Neutrophil (primary cell): ENCODE measurements around the gene ZMYM3.

Experiments
- H3K27ac ChIP-seq: fragments of 200-600 bp; sonication (generic); 2 replicates; pipeline ENCODE4 v1.5.1; 2016; ENCODE audit warnings: mild to moderate bottlenecking, moderate library complexity
- H3K27me3 ChIP-seq: fragments of 200-600 bp; sonication (generic); 2 replicates; pipeline ENCODE4 v1.6.0; 2016; ENCODE audit warnings: mild to moderate bottlenecking
- H3K36me3 ChIP-seq: fragments of 200-600 bp; sonication (generic); 2 replicates; pipeline ENCODE4 v1.5.1; 2017
- H3K4me1 ChIP-seq, 2 experiments: fragments of 200-600 bp in 1 of 2; sonication (generic) in 1 of 2; 1 replicate in 1 of 2; 2 replicates in 1 of 2; pipeline versions ENCODE4 v1.5.1 to v1.6.1; 2013 to 2016; ENCODE audit warnings: low read depth in 1 of 2, low read length in 1 of 2, mild to moderate bottlenecking in 1 of 2, moderate library complexity in 1 of 2; ENCODE audit not compliant: control insufficient read depth in 1 of 2, insufficient read depth in 1 of 2
- H3K4me3 ChIP-seq, 2 experiments: fragments of 200-600 bp in 1 of 2; sonication (generic) in 1 of 2; 1 replicate in 1 of 2; 2 replicates in 1 of 2; pipeline ENCODE4 v1.5.1; 2013 to 2016; ENCODE audit warnings: low read depth in 1 of 2, low read length in 1 of 2, mild to moderate bottlenecking in 1 of 2, moderate library complexity in 1 of 2
- H3K9me3 ChIP-seq: fragments of 200-600 bp; sonication (generic); 2 replicates; pipeline ENCODE4 v1.5.1; 2016
- TF ChIP-seq, protein P1 (sequence below): fragments of 200-600 bp; sonication (generic); IDR thresholded peaks from 2 replicates; pipeline ENCODE4 v1.5.1; 2016; ENCODE audit warnings: antibody characterized with exemption

ZMYM3 gene

DNA sequence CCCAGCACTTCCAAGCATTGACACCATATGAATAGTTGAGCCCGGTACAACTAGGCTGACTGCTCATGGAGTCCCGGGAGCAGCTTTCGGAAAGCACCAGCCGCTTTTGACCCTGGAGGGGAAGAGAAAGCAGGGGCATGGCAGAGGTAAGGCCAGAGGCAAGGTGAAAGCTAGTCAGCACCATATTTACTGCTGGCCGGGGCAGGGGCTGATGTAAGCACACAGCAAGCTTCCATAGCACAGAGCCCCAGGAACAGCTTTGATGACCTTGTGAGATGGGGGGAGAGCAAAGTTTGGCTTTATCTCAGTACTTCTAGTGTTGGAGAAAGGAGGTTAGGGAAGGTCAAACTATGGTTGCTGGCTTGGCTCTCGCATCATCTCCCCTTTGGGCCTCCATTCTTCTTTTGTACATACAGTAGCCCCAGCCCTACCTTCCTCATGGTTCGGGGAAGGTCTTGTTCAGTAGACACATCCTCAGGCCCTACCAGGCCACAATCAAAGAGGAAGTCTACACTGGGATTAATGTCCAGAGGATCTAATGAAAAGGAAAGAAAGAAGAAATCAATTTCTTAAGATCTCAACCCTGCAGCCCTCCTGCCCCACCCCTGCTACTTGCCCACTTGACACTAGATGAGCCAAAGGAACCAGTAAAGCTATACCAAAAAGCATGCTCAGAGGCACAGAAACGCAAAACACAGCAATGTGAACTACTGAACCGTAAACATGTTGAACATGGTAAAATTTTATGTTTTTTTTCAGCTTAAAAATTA, 9.4 kb downstream of the ZMYM3 start:
- TF ChIP-seq, protein P1, sequence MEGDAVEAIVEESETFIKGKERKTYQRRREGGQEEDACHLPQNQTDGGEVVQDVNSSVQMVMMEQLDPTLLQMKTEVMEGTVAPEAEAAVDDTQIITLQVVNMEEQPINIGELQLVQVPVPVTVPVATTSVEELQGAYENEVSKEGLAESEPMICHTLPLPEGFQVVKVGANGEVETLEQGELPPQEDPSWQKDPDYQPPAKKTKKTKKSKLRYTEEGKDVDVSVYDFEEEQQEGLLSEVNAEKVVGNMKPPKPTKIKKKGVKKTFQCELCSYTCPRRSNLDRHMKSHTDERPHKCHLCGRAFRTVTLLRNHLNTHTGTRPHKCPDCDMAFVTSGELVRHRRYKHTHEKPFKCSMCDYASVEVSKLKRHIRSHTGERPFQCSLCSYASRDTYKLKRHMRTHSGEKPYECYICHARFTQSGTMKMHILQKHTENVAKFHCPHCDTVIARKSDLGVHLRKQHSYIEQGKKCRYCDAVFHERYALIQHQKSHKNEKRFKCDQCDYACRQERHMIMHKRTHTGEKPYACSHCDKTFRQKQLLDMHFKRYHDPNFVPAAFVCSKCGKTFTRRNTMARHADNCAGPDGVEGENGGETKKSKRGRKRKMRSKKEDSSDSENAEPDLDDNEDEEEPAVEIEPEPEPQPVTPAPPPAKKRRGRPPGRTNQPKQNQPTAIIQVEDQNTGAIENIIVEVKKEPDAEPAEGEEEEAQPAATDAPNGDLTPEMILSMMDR, result no peak
- peaks cover 36% of the 10 kb centered on the region for H3K36me3 ChIP-seq
- H3K9me3 ChIP-seq, result no peaks in the 10 kb centered on the region
- H3K27me3 ChIP-seq, result no peaks in the 10 kb centered on the region
- H3K4me1 ChIP-seq, result no peaks in the 10 kb centered on the region
- H3K4me3 ChIP-seq, result no peak overlapping the region
- H3K27ac ChIP-seq, result no peak overlapping the region

DNA sequence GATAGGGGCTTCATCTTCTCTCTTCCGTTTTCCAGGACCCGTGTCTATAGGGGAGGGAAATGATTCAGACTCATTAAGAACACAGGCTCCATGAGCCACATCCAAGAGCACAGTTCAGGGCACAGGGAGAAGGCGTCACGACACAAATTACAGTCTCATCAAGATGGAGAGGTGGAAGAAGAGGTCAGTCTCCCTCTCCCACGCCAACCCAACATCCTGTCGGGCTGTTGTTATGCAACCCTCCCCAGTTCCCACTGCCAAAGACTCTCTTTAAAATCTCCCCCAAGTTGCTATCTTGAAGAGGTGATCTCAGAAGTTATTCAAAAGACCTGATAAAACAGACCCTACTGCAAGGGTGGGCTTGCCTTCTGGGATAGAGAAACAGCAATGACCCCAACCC, 12.6 kb downstream of the ZMYM3 start:
- Histone ChIP-seq H3K4me1 (no peaks in the 10 kb centered on the region), H3K27ac (no peak overlapping the region), H3K4me3 (no peak overlapping the region), H3K36me3 (peaks cover 23% of the 10 kb centered on the region), H3K9me3 (no peaks in the 10 kb centered on the region), H3K27me3 (no peaks in the 10 kb centered on the region)
- TF ChIP-seq, protein P1, result no peak

DNA sequence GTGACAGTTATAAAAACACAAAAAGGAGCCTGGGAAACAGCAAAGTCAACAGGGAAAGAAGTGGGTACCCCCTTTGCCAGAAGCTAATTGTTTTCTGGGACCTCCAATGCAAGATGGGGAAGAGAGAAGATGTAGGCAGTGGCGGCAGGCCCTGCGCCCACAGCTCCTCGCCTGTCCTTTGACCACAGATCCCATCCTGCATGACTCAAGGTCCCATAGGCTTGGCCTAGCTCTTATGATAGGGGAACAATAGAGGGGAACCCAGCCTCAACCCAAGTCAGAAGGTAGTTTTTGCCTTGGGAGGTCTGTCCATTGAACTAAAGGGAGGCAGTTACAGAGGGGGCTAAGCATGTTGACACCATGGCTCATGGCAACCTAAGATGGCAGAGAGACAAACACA, 14.2 kb downstream of the ZMYM3 start:
- TF ChIP-seq, protein P1, result no peak
- Histone ChIP-seq H3K27me3 (no peaks in the 10 kb centered on the region), H3K36me3 (peaks cover 17% of the 10 kb centered on the region)

DNA sequence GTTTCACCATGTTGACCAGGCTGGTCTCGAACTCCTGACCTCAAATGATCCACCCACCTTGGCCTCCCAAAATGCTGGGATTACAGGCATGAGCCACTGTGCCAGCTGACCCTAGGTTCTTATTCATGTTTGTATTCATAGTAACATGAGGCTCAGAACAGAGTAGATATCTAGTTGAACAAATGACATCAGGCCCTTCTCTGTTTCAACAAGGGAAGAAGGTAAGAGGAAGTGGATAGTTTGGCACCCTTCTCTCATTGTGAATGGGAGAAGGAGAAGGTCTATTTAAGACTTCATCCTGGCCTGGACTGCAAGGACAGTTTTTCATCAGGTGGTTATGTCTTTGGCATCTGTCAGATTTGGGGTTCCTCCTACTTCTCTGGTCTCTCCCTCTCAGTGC, 17.1 kb downstream of the ZMYM3 start:
- Histone ChIP-seq H3K27ac (no peak overlapping the region), H3K9me3 (no peaks in the 10 kb centered on the region), H3K36me3 (no peaks in the 10 kb centered on the region), H3K27me3 (no peaks in the 10 kb centered on the region), H3K4me3 (no peak overlapping the region), H3K4me1 (peaks cover 0 to 2% of the 10 kb centered on the region in 2 experiments)
- TF ChIP-seq, protein P1, result no peak

More for the DNA sequence above, 14.2 kb downstream of the ZMYM3 start:
- no peaks in the 10 kb centered on the region for H3K9me3 ChIP-seq
- no peak overlapping the region for H3K4me3 ChIP-seq
- no peaks in the 10 kb centered on the region for H3K4me1 ChIP-seq
- no peak overlapping the region for H3K27ac ChIP-seq

DNA sequence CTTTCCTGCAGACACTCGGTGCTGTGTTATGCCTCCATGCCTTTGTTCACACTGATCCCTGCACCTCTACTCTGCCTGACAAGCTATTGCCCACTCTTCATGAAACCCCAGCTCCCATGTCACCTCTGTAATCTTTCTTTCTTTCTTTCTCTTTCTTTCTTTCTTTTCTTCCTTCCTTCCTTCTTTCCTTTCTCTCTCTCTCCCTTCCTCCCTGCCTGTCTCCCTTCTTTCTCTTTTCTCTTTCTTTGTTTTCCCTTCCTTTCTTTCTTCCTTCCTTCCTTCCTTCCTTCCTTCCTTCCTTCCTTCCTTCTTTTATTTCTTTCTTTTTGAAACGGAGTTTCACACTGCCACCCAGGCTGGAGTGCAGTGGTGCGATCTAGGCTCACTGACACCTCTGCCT, 18.5 kb downstream of the ZMYM3 start:
- H3K36me3 ChIP-seq, result no peaks in the 10 kb centered on the region
- peaks cover 0 to 2% of the 10 kb centered on the region in 2 experiments for H3K4me1 ChIP-seq
- H3K9me3 ChIP-seq, result no peaks in the 10 kb centered on the region
- H3K27ac ChIP-seq, result no peak overlapping the region
- TF ChIP-seq, protein P1, result no peak
- H3K4me3 ChIP-seq, result no peak overlapping the region
- no peaks in the 10 kb centered on the region for H3K27me3 ChIP-seq
